Brain microvascular endothelial cell (primary cell): ENCODE measurements around the gene GFY.

Experiments
- DNase-seq: peaks from one replicate; pipeline ENCODE4 v3.0.0-alpha.2; 2020
- H3K27ac ChIP-seq: fragments of 250-450 bp; sonication (Bioruptor Pico); 2 replicates; pipeline ENCODE4 v1.5.1; 2020; ENCODE audit warnings: mild to moderate bottlenecking, moderate library complexity
- H3K27me3 ChIP-seq: fragments of 250-450 bp; sonication (Bioruptor Pico); replicated peaks from 2 replicates; pipeline ENCODE4 v1.5.1; 2020; ENCODE audit warnings: mild to moderate bottlenecking
- H3K36me3 ChIP-seq: fragments of 250-450 bp; sonication (Bioruptor Pico); replicated peaks from 2 replicates; pipeline ENCODE4 v1.5.1; 2020; ENCODE audit warnings: mild to moderate bottlenecking
- H3K4me3 ChIP-seq: 2 replicates; pipeline ENCODE4 v1.5.1; 2011; ENCODE audit warnings: low read depth, mild to moderate bottlenecking, control low read depth, low read length, moderate library complexity
- CTCF ChIP-seq: IDR thresholded peaks from 2 replicates; pipeline ENCODE4 v1.5.1; 2011; ENCODE audit warnings: low read depth, mild to moderate bottlenecking, moderate library complexity, low read length, control low read depth, inconsistent platforms; ENCODE audit errors: missing control alignments
- in situ Hi-C: cut with HindIII; loops from 2 replicates; pipeline ENCODE4 v1.10.0; 2017; ENCODE audit warnings: low sequenced_read_pairs, low pct_ligation_motif_present

Gene GFY

GRCh38 chr19:49425178-49425577 lies at the start of gene GFY:
Gene GFY (plus strand): TSS chr19:49425388. CDS start chr19:49426431, 1,043 bp downstream.
- no peak within 1 kb of the TSS for H3K27ac ChIP-seq
- TF ChIP-seq CTCF, result no peak
- no peaks in the 10 kb centered on the region for H3K36me3 ChIP-seq
- in situ Hi-C loops, result no loop called here
- no peak for DNase-seq
- peaks cover 91% of the 10 kb centered on the region for H3K27me3 ChIP-seq
- H3K4me3 ChIP-seq, result no peak within 1 kb of the TSS

GRCh38 chr19:49378512-49378911 lies 46.7 kb upstream of the GFY start:
- no peak for DNase-seq
- Histone ChIP-seq H3K4me3 (no peak overlapping the region), H3K27me3 (peaks cover 3% of the 10 kb centered on the region), H3K36me3 (no peaks in the 10 kb centered on the region), H3K27ac (no peak overlapping the region)
- in situ Hi-C loops, result no loop called here
- no peak for TF ChIP-seq CTCF

GRCh38 chr19:49380391-49380790 lies 44.8 kb upstream of the GFY start:
- in situ Hi-C loops, result no loop called here
- no peak for DNase-seq
- H3K27ac ChIP-seq, result no peak overlapping the region
- H3K27me3 ChIP-seq, result peaks cover 3% of the 10 kb centered on the region
- H3K4me3 ChIP-seq, result no peak overlapping the region
- TF ChIP-seq CTCF, result no peak
- no peaks in the 10 kb centered on the region for H3K36me3 ChIP-seq

GRCh38 chr19:49382639-49383038 lies 42.5 kb upstream of the GFY start:
- no peak overlapping the region for H3K27ac ChIP-seq
- H3K36me3 ChIP-seq, result no peaks in the 10 kb centered on the region
- no peaks in the 10 kb centered on the region for H3K27me3 ChIP-seq
- in situ Hi-C loops, result no loop called here
- no peak for TF ChIP-seq CTCF
- no peak overlapping the region for H3K4me3 ChIP-seq
- DNase-seq, result no peak

- H3K36me3 ChIP-seq, result no peaks in the 10 kb centered on the region
- no peaks in the 10 kb centered on the region for H3K27me3 ChIP-seq
- no peak overlapping the region for H3K4me3 ChIP-seq
- TF ChIP-seq CTCF, result no peak
- no peak for DNase-seq
- in situ Hi-C loops, result no loop called here
- no peak overlapping the region for H3K27ac ChIP-seq
Measured at GRCh38 chr19:49383599-49383998, 41.6 kb upstream of the GFY start.

- DNase-seq, result no peak
- TF ChIP-seq CTCF, result no peak
- H3K27me3 ChIP-seq, result no peaks in the 10 kb centered on the region
- H3K4me3 ChIP-seq, result no peak within 1 kb of the TSS
- no peaks in the 10 kb centered on the region for H3K36me3 ChIP-seq
- in situ Hi-C loops, result no loop called here
- H3K27ac ChIP-seq, result no peak within 1 kb of the TSS
Measured at GRCh38 chr19:49387936-49388372, 37.2 kb upstream of the GFY start, which contains the start of gene KASH5. Gene KASH5 (plus strand): TSS chr19:49388249. CDS start chr19:49390884, 2,635 bp downstream.
